ENCODE measurements around the gene OXCT1. TPM values are rescaled to one million over a fixed set of nuclear protein-coding genes. Genes with fewer than 3 reads are reported as not detected.

OXCT1 gene
- total and polyA plus RNA-seq, 2 donors (not counting 3 experiments of a cell fraction or from before 2014, with no cell fraction given) = 12.8 to 37.4 TPM

DNA sequence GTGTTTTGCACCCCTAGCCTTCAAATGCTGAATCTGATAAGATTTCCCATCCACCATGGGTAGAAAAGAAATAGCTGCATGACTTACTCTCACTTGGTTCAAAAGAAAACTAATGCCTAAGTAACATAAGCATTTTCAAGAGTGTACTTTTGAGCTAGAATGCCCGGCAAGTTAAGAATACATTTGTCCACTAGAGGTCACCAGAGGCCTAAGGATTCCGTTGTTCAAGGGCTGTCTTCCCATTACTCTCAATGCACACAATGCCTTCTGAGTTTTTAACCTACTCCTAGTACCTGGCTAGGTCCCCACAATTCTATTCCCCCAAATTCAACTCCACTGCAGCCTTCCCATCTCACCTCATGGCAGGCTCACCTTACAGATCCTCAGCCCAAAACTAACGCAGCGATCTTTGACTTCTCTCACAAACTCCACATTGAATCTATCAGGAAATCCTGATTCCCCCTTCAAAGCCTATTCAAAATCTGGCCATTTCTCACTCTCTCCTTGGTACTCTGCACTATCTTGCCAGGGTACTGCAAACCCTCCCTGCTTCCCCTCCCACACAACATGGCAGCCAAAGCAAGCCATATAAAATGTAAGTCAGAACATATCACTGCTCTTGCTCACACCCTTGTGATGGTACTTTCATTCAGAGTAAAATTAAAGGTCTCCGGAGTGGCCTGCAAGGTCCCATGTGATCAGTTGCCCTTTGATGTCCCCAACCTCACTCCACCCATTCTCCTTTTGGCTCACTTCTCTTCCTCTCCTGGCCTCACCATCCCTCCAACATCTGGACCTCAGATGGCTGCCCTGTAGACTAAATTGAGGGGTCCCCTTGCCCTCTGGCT is 13.4 kb downstream of the OXCT1 start:
- H4K20me1 ChIP-seq (replicated peaks; ENCODE audit: control insufficient read depth, extremely low read depth, insufficient read depth, low read length) = no peaks in the 10 kb centered on the region
- no peaks in the 10 kb centered on the region for H3K79me2 ChIP-seq (ENCODE audit: control insufficient read depth, insufficient read depth, low read length)
- no peak overlapping the region for H2AFZ ChIP-seq (ENCODE audit: low read depth, low read length)
- H3K4me2 ChIP-seq (ENCODE audit: insufficient read depth, low read length) = no peak overlapping the region
- no peaks in the 10 kb centered on the region for H3K27me3 ChIP-seq (ENCODE audit: control insufficient read depth in 2 of 2, insufficient read depth in 2 of 2, low read length in 2 of 2)
- intact Hi-C loops (cut with micrococcal nuclease) (loop anchor here (1.0 kb wide), 6 partner anchors 68 to 1032 kb away; partner anchors contain the start of gene FBXO4), dilution Hi-C loops (cut with MboI; ENCODE audit: extremely low pct_ligation_motif_present, low sequenced_read_pairs) (no loop called here)
- CTCF ChIA-PET = interaction anchor here (0.5 to 8.7 kb wide), 45 partner anchors 9 to 1033 kb away, joined by 3 to 571 read pairs (median 4); partner anchors contain the start of genes GHR, OXCT1 and RIMOC1
- peaks cover 9 to 10% of the 10 kb centered on the region in 2 experiments for H3K36me3 ChIP-seq (ENCODE audit: control insufficient read depth in 2 of 2, extremely low read depth in 1 of 2, insufficient read depth in 2 of 2, low read length in 2 of 2)
- no peak overlapping the region for H3K4me3 ChIP-seq (replicated peaks in 1 of 3; ENCODE audit: insufficient read depth in 1 of 3, low read depth in 1 of 3, low read length in 3 of 3)
- H3K4me1 ChIP-seq (ENCODE audit: control insufficient read depth, extremely low read depth, insufficient read depth, low read length) = no peaks in the 10 kb centered on the region
- no peak overlapping the region for H3K27ac ChIP-seq (ENCODE audit: insufficient read depth, low read depth, low read length)
- POLR2A ChIA-PET = no interaction called here
- TF ChIP-seq CTCF (IDR thresholded peaks at IDR 0.05; ENCODE audit: extremely low read depth in 1 of 2, insufficient read depth in 1 of 2, low read depth in 1 of 2, low read length in 2 of 2) = peak; percentile 61
- TF ChIP-seq, protein P1, sequence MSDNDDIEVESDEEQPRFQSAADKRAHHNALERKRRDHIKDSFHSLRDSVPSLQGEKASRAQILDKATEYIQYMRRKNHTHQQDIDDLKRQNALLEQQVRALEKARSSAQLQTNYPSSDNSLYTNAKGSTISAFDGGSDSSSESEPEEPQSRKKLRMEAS (IDR thresholded peaks at IDR 0.05; ENCODE audit: insufficient read depth, insufficient read length) = no peak
- no TSS peak for BruUV-seq (replicated peaks)
- FAIRE-seq = peak; percentile 85
- H3K9me1 ChIP-seq (replicated peaks; ENCODE audit: control insufficient read depth, extremely low read depth, insufficient read depth, low read length) = no peaks in the 10 kb centered on the region
- no peak overlapping the region for H3K9ac ChIP-seq (replicated peaks; ENCODE audit: extremely low read depth, insufficient read depth, low read length)
- no peaks in the 10 kb centered on the region for H3K9me3 ChIP-seq (replicated peaks; ENCODE audit: control insufficient read depth, insufficient read depth, low read length)
- DNase-seq (ENCODE audit: low read depth, low spot score) = peak; percentile 77

DNA sequence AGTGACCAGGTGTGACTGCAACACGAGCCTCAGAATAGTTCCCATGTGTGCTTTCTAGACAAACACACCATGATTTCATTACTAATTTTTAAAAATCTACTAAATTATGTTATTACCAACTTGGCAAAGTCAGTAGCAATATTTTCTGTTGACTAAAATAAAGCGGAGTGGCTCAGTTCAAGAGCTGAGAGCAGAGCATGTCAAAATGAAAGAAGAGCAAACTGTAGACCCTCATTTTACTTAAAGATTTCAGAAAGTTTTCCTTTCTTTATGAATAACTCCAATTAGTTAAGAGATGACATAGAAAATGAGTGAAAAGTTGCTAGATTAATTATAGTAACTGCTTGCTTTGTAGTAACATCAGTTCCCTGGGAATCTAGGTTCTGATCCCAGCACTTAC is 17.9 kb downstream of the OXCT1 start:
- Histone ChIP-seq H3K9me3 (replicated peaks; ENCODE audit: control insufficient read depth, insufficient read depth, low read length) (no peaks in the 10 kb centered on the region), H3K4me2 (ENCODE audit: insufficient read depth, low read length) (no peak overlapping the region), H3K27ac (ENCODE audit: insufficient read depth, low read depth, low read length) (no peak overlapping the region), H3K36me3 (ENCODE audit: control insufficient read depth in 2 of 2, extremely low read depth in 1 of 2, insufficient read depth in 2 of 2, low read length in 2 of 2) (peaks cover 13 to 15% of the 10 kb centered on the region in 2 experiments), H3K4me3 (replicated peaks in 1 of 3; ENCODE audit: insufficient read depth in 1 of 3, low read depth in 1 of 3, low read length in 3 of 3) (no peak overlapping the region), H3K9me1 (replicated peaks; ENCODE audit: control insufficient read depth, extremely low read depth, insufficient read depth, low read length) (no peaks in the 10 kb centered on the region), H3K27me3 (ENCODE audit: control insufficient read depth in 2 of 2, insufficient read depth in 2 of 2, low read length in 2 of 2) (no peaks in the 10 kb centered on the region), H3K79me2 (ENCODE audit: control insufficient read depth, insufficient read depth, low read length) (no peaks in the 10 kb centered on the region), H3K9ac (replicated peaks; ENCODE audit: extremely low read depth, insufficient read depth, low read length) (no peak overlapping the region), H4K20me1 (replicated peaks; ENCODE audit: control insufficient read depth, extremely low read depth, insufficient read depth, low read length) (no peaks in the 10 kb centered on the region), H2AFZ (ENCODE audit: low read depth, low read length) (no peak overlapping the region), H3K4me1 (ENCODE audit: control insufficient read depth, extremely low read depth, insufficient read depth, low read length) (no peaks in the 10 kb centered on the region)
- POLR2A ChIA-PET = no interaction called here
- dilution Hi-C loops (cut with MboI; ENCODE audit: extremely low pct_ligation_motif_present, low sequenced_read_pairs) = no loop called here
- intact Hi-C loops (cut with micrococcal nuclease) = no loop called here
- TF ChIP-seq FOS (IDR thresholded peaks at IDR 0.05; ENCODE audit: borderline replicate concordance, insufficient read depth, low read length) (no peak), JUN (IDR thresholded peaks at IDR 0.05; ENCODE audit: borderline replicate concordance, insufficient read depth, insufficient read length, low read depth) (no peak), EZH2 (IDR thresholded peaks at IDR 0.05; ENCODE audit: borderline replicate concordance, low read depth, low read length, severe bottlenecking) (no peak), POLR2A (IDR thresholded peaks at IDR 0.05; ENCODE audit: low read depth, low read length) (no peak), POLR2AphosphoS5 (IDR thresholded peaks at IDR 0.05; ENCODE audit: insufficient read depth, low read depth, low read length) (no peak), CTCF (IDR thresholded peaks at IDR 0.05; ENCODE audit: extremely low read depth in 1 of 2, insufficient read depth in 1 of 2, low read depth in 1 of 2, low read length in 2 of 2) (no peak), MYC (IDR thresholded peaks at IDR 0.05; ENCODE audit: low read depth, low read length) (no peak), GATA2 (IDR thresholded peaks at IDR 0.05; ENCODE audit: insufficient read depth, insufficient read length, low read depth, low read length) (no peak)
- TF ChIP-seq, protein P1 (IDR thresholded peaks at IDR 0.05; ENCODE audit: insufficient read depth, insufficient read length) = no peak
- DNase-seq (ENCODE audit: low read depth, low spot score) = no peak
- CTCF ChIA-PET = interaction anchor here (8.7 kb wide), 1 partner anchor 205 kb away, joined by 571 read pairs; no protein-coding TSS in a partner anchor
- BruUV-seq (replicated peaks) = no TSS peak
- FAIRE-seq = no peak
